ENCODE results near the gene EEF1A2.

EEF1A2 gene

GRCh38 chr20:63447320-63447719 is 51.6 kb downstream of the EEF1A2 start:
- DNase-seq: no peak

- DNase-seq: no peak
Observed at GRCh38 chr20:63446216-63447024, 52.5 kb downstream of the EEF1A2 start.

GRCh38 chr20:63445075-63445734 is 53.7 kb downstream of the EEF1A2 start:
- DNase-seq: no peak

GRCh38 chr20:63444548-63444947 is 54.3 kb downstream of the EEF1A2 start:
- DNase-seq: no peak

DNA sequence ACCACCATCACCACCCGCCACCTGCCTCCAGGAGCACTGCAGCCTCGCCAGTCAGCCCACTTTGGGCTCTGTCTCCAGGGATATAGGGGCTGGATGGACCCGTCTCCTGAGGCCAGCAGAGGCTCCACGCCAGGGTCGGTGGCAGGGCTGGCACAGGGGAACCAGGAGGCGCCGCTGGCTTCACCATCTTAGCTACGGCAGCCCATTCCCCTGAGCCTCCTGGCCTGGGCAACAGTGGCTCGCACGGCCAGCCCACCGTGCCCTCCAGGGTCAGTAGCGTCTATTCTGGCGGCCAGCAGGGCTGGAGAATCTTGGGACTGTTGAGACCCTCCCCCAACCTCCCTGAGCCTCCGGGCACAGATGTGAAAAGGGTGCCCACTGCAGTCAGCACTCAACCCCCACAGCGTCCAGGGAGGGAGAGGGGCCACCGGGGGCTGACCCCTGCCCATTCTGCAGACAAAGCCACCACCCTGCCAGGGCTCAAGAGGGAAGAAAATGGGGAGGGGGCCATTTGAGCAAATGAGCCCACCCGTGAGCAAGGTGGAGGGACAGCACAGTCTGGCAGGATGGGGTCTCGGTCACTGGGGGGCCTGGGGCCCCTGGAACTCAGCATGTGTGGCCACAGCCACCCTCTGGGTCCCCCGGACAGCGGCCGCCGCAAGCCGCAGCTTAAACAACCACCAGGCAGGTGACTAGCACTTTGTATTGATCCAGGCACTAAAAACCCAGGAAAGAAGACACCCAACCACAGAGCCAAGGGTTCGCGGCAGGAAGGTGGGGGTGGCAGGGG is 55.1 kb downstream of the EEF1A2 start:
- DNase-seq: no peak

- peak; percentile 86 for DNase-seq
Observed at GRCh38 chr20:63442100-63442493, 56.8 kb downstream of the EEF1A2 start.

DNA sequence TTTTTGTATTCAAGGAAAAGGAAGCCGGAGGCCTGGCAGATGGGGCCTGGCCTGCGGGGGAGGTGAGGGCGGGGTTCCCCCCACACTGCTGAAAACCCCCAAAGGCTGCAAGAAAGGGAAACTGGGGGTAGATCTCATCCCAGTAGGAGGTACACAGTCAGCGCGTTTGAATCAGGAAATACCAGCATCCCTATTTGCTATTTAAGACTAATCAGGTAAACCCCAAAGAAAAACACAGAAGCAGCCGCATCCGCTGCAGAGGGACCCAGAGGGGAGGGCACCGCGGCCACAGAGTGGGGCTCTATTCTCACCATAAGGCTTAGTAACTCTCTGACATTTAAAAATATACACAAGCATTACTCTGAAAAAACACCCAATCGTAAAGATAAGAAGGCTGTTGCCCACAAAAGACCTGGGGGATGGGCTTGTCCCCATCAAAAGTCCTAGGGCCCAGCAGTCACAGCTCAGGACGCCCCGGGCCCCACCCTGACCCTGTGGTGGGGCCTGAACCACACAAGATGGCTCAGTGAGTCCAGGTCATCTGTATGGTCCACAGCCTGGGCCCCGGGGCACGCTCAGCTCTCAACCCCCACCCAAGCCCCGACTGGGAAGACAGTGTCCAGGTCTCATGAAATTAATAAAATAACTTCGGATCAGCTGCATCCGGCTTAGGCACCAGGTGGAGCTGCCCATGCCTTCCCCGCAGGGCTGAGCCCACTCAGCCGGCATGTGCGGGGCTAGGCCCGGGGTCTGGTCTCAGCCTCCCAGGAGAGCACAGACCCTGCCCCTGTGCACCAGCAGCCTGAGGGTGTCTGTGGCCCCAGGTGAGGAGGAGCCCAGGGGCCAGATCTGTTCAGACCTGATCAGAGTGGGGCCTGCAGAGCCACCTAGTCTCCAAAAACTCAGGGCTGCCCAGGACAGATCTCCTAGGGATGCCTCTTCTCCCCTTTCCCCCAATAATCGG is 57.5 kb downstream of the EEF1A2 start:
- DNase-seq: no peak

DNA sequence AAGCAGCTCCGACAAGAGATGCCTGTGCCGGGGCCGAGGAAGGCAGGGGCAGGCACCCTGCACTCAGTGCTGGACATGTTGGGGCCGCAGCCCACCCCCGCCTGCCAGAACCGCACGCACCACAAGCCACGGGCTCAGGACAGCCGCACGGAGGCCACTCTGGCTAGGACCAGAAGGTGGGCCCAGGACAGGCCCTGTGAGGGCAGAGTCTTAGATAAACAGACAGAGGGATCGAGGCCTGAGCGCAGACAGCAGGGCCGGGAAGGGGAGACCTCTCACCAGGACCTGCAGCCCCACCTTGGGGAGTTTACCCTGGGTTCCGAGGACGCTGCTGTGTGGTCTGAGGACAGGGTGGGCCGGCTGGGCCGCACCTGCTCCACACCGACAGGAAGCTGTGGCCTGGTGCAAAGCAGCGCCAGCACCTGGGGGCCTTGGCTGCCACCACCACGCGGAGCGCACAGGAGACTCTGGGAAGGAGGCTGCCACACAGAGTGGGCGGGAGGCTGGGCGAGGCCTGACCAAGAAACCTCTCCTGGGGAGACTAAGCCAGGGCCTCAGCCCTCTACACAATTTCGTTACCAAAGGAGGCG is 58.4 kb downstream of the EEF1A2 start:
- DNase-seq: no peak

DNA sequence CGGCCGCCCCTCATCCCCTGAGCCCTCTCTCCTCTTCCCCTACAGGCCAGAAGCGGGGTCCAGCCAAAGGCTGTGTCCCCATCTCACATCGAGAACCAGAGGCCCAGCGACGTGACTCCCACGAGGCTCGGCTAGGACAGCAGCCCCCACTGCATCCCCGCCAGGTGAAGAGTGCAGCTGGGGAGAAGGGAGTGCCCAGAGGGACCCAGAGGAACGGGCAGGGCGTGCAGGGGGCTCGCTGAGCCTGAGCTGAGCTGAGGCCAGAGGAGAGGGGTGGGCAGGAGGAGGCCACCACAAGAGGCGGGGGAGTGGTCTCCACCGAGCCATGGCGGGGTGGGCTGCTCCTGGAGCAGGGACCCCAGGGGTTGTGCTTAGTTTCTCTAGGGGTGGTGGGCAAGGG is 59.0 kb downstream of the EEF1A2 start:
- DNase-seq: no peak

- no peak for DNase-seq
Observed at GRCh38 chr20:63438121-63438520, 60.8 kb downstream of the EEF1A2 start.

All from islet precursor cell (in vitro differentiated cells).